Endothelial cell of umbilical vein (primary cell): ENCODE results near the gene SAA4. TPM values are rescaled to one million over a fixed set of nuclear protein-coding genes. Genes with fewer than 3 reads are reported as not detected.

ENCODE experiments used
- BruUV-seq: library from RNA; stranded (reverse); fragments of 400-500 nt; replicated peaks from 2 replicates; lab custom pipeline; 2021; lab: Mats Ljungman, UMichigan
- CTCF ChIA-PET: fragments of 300-600, 350-600 bp; sonication (Branson Sonifier 250); formaldehyde crosslinking; loops from one replicate; lab custom pipeline; 2021; ENCODE audit warnings: antibody characterized with exemption, inconsistent platforms; lab: Charles Lee
- POLR2A ChIA-PET: fragments of 300-600, 350-600 bp; sonication (Branson Sonifier 250); formaldehyde crosslinking; loops from one replicate; lab custom pipeline; 2021; ENCODE audit warnings: antibody characterized with exemption, inconsistent platforms; lab: Charles Lee
- DNase-seq: peaks from one replicate; pipeline ENCODE4 v3.0.0-alpha.2; 2011; ENCODE audit warnings: low read depth, low spot score
- FAIRE-seq: peaks from 2 replicates; lab custom pipeline; 2011; peaks lifted over from hg19 to GRCh38; lab: Jason Lieb, UNC
- H2AFZ ChIP-seq: 2 replicates; pipeline ENCODE4 v1.6.0; 2012; ENCODE audit warnings: low read depth, low read length, control low read depth, inconsistent platforms
- H3K27ac ChIP-seq: 2 replicates; pipeline ENCODE4 v1.5.1; 2011; ENCODE audit warnings: low read depth, mild to moderate bottlenecking, control low read depth, low read length, moderate library complexity; ENCODE audit not compliant: insufficient read depth
- H3K27me3 ChIP-seq, 2 experiments: 2 replicates each; pipeline versions ENCODE4 v1.6.0 to v1.6.1; 2011; ENCODE audit warnings: low read length in 2 of 2, mixed read lengths in 1 of 2; ENCODE audit not compliant: control insufficient read depth in 2 of 2, insufficient read depth in 2 of 2
- H3K36me3 ChIP-seq, 2 experiments: 2 replicates in 1 of 2; 3 replicates in 1 of 2; pipeline ENCODE4 v1.5.1; 2011; ENCODE audit warnings: low read length in 2 of 2, mild to moderate bottlenecking in 1 of 2, moderate library complexity in 1 of 2; ENCODE audit not compliant: control insufficient read depth in 2 of 2, insufficient read depth in 2 of 2; ENCODE audit errors: extremely low read depth in 1 of 2
- H3K4me1 ChIP-seq: 3 replicates; pipeline ENCODE4 v1.5.1; 2011; ENCODE audit warnings: mild to moderate bottlenecking, low read length; ENCODE audit not compliant: control insufficient read depth, insufficient read depth; ENCODE audit errors: extremely low read depth
- H3K4me2 ChIP-seq: 2 replicates; pipeline ENCODE4 v1.6.1; 2011; ENCODE audit warnings: low read length, control low read depth, mixed read lengths; ENCODE audit not compliant: insufficient read depth
- H3K4me3 ChIP-seq, 3 experiments: fragments of 200-600 bp in 1 of 3; sonication (generic), shearing (Covaris generic) in 1 of 3; replicated peaks in 1 of 3; 2 replicates each; pipeline ENCODE4 v1.5.1; 2011 to 2016; ENCODE audit warnings: control low read depth in 3 of 3, low read length in 3 of 3, mild to moderate bottlenecking in 2 of 3, inconsistent platforms in 1 of 3, low read depth in 1 of 3, moderate library complexity in 1 of 3; ENCODE audit not compliant: insufficient read depth in 1 of 3
- H3K79me2 ChIP-seq: 2 replicates; pipeline ENCODE4 v1.6.0; 2012; ENCODE audit warnings: low read length, inconsistent platforms; ENCODE audit not compliant: control insufficient read depth, insufficient read depth
- H3K9ac ChIP-seq: replicated peaks from 2 replicates; pipeline ENCODE3; 2011; ENCODE audit warnings: low read length, control low read depth; ENCODE audit not compliant: insufficient read depth; ENCODE audit errors: extremely low read depth
- H3K9me1 ChIP-seq: replicated peaks from 3 replicates; pipeline ENCODE4 v1.6.0; 2011; ENCODE audit warnings: mild to moderate bottlenecking, low read length; ENCODE audit not compliant: control insufficient read depth, insufficient read depth; ENCODE audit errors: extremely low read depth
- H3K9me3 ChIP-seq: replicated peaks from 2 replicates; pipeline ENCODE4 v1.5.1; 2012; ENCODE audit warnings: low read length, inconsistent platforms; ENCODE audit not compliant: control insufficient read depth, insufficient read depth
- H4K20me1 ChIP-seq: replicated peaks from 2 replicates; pipeline ENCODE3; 2011; ENCODE audit warnings: mild to moderate bottlenecking, low read length; ENCODE audit not compliant: control insufficient read depth, insufficient read depth; ENCODE audit errors: extremely low read depth
- EZH2 ChIP-seq: IDR thresholded peaks from 2 replicates; pipeline ENCODE4 v1.6.1; 2012; ENCODE audit warnings: borderline replicate concordance, low read depth, mild to moderate bottlenecking, moderate library complexity, low read length, inconsistent platforms; ENCODE audit not compliant: severe bottlenecking
- FOS ChIP-seq: IDR thresholded peaks from 2 replicates; pipeline ENCODE4 v1.6.1; 2011; ENCODE audit warnings: mild to moderate bottlenecking, low read length, moderate library complexity, borderline replicate concordance; ENCODE audit not compliant: insufficient read depth
- JUN ChIP-seq: IDR thresholded peaks from 2 replicates; pipeline ENCODE4 v1.6.1; 2011; ENCODE audit warnings: borderline replicate concordance, low read depth; ENCODE audit not compliant: insufficient read length, insufficient read depth
- MYC ChIP-seq: IDR thresholded peaks from one replicate; pipeline ENCODE4 v1.6.1; 2011; ENCODE audit warnings: mild to moderate bottlenecking, low read depth, low read length
- POLR2AphosphoS5 ChIP-seq: IDR thresholded peaks from 2 replicates; pipeline ENCODE4 v1.6.1; 2012; ENCODE audit warnings: low read depth, mild to moderate bottlenecking, control low read depth, low read length, moderate library complexity; ENCODE audit not compliant: insufficient read depth
- dilution Hi-C: fragments of 300-500 bp; cut with MboI; formaldehyde crosslinking; loops from one replicate; pipeline ENCODE4 v1.15.0; 2019; ENCODE audit warnings: low sequenced_read_pairs; ENCODE audit not compliant: extremely low pct_ligation_motif_present
- intact Hi-C: fragments of 100-400 bp; cut with micrococcal nuclease; formaldehyde crosslinking; loops from one replicate; pipeline ENCODE4 v1.10.0; 2022
- polyA plus RNA-seq, 4 experiments: library from polyadenylated mRNA; depleted of rRNA in 3 of 4; stranded (reverse) in 3 of 4; unstranded in 1 of 4; fragments of >200 nt; gene quantifications; 2 replicates each; pipeline versions ENCODE4 v1.2.1 to v1.2.3, GENCODE V29; 2011 to 2012; ENCODE audit warnings: missing spikeins in 1 of 4
- total RNA-seq: library from RNA; stranded (reverse); gene quantifications from 2 replicates; pipeline ENCODE4 v1.2.3, GENCODE V29; 2021
- TF ChIP-seq, protein P1 (sequence below), 2 donors: IDR thresholded peaks; 1 replicate in 1 of 2; 2 replicates in 1 of 2; pipeline ENCODE4 v1.5.1; 2011; ENCODE audit warnings: low read length in 2 of 2, mild to moderate bottlenecking in 2 of 2, moderate library complexity in 2 of 2, control low read depth in 1 of 2, inconsistent platforms in 1 of 2, low read depth in 1 of 2; ENCODE audit not compliant: insufficient read depth in 1 of 2; ENCODE audit errors: extremely low read depth in 1 of 2

Gene SAA4
- total and polyA plus RNA-seq, 2 donors (not counting 3 experiments of a cell fraction or from before 2014, with no cell fraction given), result not detected

DNA sequence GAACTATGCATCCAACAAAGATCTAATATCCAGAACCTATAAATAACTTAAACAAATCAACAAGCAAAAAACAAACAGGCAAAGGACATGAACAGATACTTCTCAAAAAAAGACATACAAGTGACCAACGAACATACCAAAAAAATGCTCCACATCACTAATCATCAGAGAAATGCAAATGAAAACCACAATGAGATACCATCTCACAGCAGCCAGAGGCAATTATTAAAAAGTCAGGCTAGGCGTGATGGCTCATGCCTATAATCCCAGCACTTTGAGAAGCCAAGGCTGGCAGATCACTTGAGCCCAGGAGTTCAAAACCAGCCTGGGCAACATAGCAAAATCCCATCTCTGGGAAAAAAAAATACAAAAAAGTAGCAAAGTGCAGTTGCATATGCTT, 10.7 kb downstream of the SAA4 start:
- no peak for DNase-seq
- TF ChIP-seq JUN, result no peak
- no peak for TF ChIP-seq FOS
- no peak for TF ChIP-seq EZH2
- no peak for TF ChIP-seq POLR2AphosphoS5
- TF ChIP-seq MYC, result no peak
- TF ChIP-seq, protein P1, sequence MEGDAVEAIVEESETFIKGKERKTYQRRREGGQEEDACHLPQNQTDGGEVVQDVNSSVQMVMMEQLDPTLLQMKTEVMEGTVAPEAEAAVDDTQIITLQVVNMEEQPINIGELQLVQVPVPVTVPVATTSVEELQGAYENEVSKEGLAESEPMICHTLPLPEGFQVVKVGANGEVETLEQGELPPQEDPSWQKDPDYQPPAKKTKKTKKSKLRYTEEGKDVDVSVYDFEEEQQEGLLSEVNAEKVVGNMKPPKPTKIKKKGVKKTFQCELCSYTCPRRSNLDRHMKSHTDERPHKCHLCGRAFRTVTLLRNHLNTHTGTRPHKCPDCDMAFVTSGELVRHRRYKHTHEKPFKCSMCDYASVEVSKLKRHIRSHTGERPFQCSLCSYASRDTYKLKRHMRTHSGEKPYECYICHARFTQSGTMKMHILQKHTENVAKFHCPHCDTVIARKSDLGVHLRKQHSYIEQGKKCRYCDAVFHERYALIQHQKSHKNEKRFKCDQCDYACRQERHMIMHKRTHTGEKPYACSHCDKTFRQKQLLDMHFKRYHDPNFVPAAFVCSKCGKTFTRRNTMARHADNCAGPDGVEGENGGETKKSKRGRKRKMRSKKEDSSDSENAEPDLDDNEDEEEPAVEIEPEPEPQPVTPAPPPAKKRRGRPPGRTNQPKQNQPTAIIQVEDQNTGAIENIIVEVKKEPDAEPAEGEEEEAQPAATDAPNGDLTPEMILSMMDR (IDR thresholded peaks at IDR 0.05; ENCODE audit: extremely low read depth in 1 of 2, insufficient read depth in 1 of 2, low read depth in 1 of 2, low read length in 2 of 2), result no peak
- dilution Hi-C loops (no loop called here), intact Hi-C loops (no loop called here)
- H3K4me2 ChIP-seq, result no peak overlapping the region
- no peaks in the 10 kb centered on the region for H3K27me3 ChIP-seq
- ChIA-PET CTCF (interaction anchor here (1.8 kb wide), 1 partner anchor 18 kb away, joined by 7 read pairs; no protein-coding TSS in a partner anchor), POLR2A (no interaction called here)
- FAIRE-seq, result no peak
- no peak overlapping the region for H3K27ac ChIP-seq
- H2AFZ ChIP-seq, result no peak overlapping the region
- H3K9ac ChIP-seq, result no peak overlapping the region
- no peak overlapping the region for H3K4me3 ChIP-seq
- H4K20me1 ChIP-seq, result no peaks in the 10 kb centered on the region
- no peaks in the 10 kb centered on the region for H3K4me1 ChIP-seq
- no peaks in the 10 kb centered on the region for H3K36me3 ChIP-seq
- H3K9me1 ChIP-seq, result no peaks in the 10 kb centered on the region
- no peaks in the 10 kb centered on the region for H3K79me2 ChIP-seq
- no peaks in the 10 kb centered on the region for H3K9me3 ChIP-seq
- BruUV-seq, result no TSS peak
